G401 (cell line): ENCODE results near the gene PIP4K2A. TPM values are rescaled to one million over a fixed set of nuclear protein-coding genes. Genes with fewer than 3 reads are reported as not detected.

Experiments used
- total RNA-seq: library from RNA; depleted of rRNA; stranded (reverse); fragments of >200 nt; shearing (Covaris generic); gene quantifications from 2 replicates; pipeline ENCODE4 v1.2.3, GENCODE V29; 2014; rRNA removed

PIP4K2A gene
- total RNA-seq, 1 experiment from 2014 or later: 39.2 TPM

Other genes with a start within 250 kb of the PIP4K2A start
- not detected in 2 replicates for gene ARMC3, start 213.5 kb upstream of the PIP4K2A start, total RNA-seq